GM18868 (cell line): ENCODE measurements around the gene WT1.

ENCODE experiments used
- ATAC-seq: cut with Tn5 transposase; IDR thresholded peaks from one replicate; pipeline ENCODE4 v1.9.1; 2021; ENCODE audit warnings: mild to moderate bottlenecking, moderate library complexity; ENCODE audit not compliant: unreplicated experiment

WT1 gene

GRCh38 chr11:32438866-32439489 lies 3.6 kb upstream of the WT1 start:
- no peak for ATAC-seq

DNA sequence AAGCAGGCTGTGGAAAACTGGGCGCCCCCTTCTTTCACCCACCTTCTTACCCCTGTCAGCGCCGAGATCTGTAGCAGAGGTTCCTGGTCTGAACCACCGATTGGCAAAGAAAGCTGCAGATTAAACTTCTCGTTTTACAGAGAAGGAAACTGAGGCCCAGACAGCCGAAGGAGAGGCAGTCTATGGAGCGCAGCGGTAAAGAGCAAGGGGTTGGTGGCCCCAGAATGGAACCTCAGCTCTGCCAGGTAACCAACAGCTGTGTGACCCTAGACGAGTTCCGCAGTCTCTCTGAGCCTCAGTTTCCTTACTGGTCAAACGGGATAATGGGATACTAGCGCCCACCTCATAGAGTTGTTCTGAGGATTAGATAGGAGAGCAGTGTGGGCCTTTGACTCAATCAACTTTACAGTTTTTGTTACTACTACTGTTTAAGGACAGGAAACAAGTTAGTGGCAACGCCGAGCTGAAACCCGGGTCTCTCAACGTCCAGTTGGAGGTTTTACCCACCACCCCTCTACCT lies 3.1 kb upstream of the WT1 start:
- no peak for ATAC-seq

- ATAC-seq = no peak
These were observed 2.4 kb upstream of the WT1 start for GRCh38 chr11:32437495-32438345.

GRCh38 chr11:32436751-32437494 lies 1.6 kb upstream of the WT1 start:
- ATAC-seq = no peak

DNA sequence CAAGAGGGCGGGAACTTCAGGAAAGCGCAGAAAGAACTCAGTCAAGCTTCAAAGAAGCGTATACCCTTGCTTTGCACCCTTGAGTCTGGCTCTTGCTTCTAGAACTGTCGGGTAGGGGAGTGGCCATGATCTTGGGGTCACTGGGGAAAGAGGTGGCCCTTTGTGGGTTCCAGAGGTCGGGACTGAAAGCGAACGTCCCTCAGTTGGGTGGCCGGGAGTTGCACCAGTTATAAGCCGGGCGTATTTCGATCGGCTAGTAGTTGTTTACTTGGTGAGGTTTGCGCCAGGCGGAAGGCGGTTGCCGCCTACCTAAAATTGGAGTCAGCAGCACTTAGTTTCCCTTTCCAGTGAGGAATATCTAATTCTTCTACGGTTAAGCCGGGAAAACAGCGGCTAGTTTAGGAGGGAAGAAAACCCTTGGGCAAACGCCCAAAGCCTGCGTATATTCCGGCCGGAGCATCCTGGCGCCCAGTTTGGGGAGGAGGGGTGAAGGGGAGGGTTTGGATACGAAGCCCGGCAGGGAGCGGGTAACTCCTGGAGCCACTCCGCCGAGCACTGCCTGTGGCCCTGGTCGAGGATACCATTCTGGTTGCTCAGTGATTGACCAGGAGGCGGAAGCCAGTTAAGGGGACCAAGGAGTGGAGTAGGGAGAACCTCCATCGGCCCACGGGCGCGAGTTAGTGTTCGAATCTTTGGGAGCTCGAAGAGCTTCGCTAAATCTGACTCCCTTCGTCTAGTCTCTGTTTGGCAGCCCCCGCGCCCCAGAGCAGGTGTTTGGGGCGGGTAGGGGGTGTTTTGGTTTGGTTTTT lies 807 bp upstream of the WT1 start:
- ATAC-seq = no peak

DNA sequence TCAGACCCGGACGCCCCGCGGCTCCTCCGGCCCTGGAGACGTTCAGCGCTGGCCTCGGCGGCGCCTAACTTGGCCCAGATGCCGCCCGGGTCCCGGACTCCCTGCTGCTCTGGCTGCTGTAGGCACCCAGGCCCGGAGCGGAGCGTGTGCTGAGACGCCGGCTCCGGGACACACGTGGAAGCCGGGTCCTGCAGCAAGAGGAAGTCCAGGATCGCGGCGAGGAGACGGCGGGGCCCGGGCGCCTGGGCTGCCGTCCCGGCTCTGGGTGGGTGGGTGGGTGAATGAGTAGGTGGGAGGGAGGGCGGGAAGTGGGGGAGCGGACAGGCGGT lies 223 bp downstream of the WT1 start:
- ATAC-seq = no peak

GRCh38 chr11:32434356-32435151 lies 785 bp downstream of the WT1 start:
- ATAC-seq = no peak

GRCh38 chr11:32433914-32434355 lies 1.4 kb downstream of the WT1 start:
- no peak for ATAC-seq

- no peak for ATAC-seq
These were observed 2.0 kb downstream of the WT1 start for GRCh38 chr11:32433101-32433913.

GRCh38 chr11:32432565-32432964 lies 2.8 kb downstream of the WT1 start:
- no peak for ATAC-seq

- no peak for ATAC-seq
These were observed 4.6 kb downstream of the WT1 start for GRCh38 chr11:32430568-32431381.

GRCh38 chr11:32429477-32429876 lies 5.9 kb downstream of the WT1 start:
- no peak for ATAC-seq

GRCh38 chr11:32428665-32429303 lies 6.6 kb downstream of the WT1 start:
- ATAC-seq = no peak

DNA sequence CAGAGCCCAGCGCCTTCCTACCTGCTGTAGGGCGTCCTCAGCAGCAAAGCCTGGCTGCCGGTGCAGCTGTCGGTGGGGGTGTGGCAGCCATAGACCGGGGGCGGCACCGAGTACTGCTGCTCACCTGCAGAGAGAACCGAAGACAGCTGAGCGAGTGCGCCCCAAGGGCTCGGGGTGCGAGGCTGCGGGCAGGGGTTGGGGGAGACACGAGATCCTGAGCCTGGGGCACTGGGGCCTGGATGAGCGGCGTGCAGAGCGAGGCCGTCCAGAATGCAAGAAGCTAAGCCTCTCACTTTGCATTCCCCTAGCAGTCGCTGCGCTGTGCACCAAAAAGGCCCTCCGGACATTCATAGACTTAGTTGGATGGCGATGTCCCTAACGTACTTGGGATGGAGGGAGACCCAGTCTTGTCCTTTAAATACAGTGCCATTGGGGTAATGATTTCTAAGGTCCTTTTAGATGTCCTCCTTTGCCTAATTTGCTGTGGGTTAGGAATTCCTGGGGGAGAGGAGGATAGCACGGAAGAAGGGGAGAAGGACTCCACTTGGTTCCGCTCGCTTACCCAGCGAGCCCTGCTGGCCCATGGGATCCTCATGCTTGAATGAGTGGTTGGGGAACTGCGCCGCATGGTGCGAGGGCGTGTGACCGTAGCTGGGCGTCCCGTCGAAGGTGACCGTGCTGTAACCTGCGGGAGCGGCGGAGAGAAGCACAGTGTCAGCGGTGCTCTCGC lies 7.2 kb downstream of the WT1 start:
- no peak for ATAC-seq

DNA sequence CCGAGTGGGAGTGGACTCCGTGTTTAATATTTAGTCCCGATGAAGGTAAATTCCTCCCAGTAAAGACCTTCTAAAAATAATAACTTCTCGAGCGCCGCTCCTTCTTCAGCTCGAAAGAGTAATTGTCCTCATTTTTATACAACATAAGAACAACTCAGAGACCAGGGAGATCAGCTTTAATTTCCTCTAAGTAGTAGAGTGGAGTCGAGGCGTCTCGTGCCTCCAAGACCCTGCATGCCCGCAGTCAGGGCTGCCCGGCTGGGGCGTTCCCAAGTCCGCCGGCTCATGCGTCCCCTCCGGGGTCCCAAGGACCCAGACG lies 7.8 kb downstream of the WT1 start:
- no peak for ATAC-seq

DNA sequence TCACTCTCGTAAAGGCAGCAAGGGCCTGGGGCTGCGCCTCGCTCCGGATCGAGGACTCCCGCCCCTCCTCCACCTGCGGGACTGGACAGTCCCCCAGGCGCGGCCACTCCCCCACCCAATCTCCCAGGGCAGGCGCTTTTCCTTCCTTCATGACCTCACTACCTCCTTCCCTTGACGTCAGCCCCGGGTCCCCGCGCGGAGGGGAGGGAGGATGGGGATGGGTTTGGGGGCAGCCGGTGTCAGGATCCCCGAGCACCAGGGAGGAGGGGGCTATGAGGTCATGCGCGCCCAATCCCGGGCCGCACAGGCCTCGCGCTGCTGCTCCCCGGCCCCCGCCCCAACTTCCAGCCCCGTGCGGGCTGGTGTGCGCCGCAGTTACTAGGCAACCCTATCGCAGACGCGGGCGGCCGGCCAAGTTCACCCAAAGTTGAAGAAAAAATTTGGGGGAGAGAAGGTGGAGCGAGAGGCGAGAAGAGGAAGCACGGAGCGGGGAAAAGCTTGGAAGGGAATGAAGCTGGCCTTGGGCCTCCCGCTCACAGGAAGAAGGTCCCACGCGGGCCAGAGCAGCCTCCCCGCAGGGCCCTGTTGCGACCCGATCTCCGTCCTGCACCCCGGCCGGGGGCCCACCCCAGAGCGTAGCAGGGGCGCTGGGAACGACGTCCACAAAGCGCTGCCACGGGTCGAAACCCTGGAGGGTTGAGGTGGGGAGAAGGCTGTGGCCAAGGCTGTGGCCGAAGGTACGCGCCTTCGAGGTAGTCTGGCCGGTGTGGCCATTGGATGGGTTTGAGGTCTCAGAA lies 8.3 kb downstream of the WT1 start:
- ATAC-seq = peak; percentile 43

GRCh38 chr11:32426192-32426591 lies 9.1 kb downstream of the WT1 start:
- ATAC-seq = no peak
